Fibroblast of skin of left quadriceps (primary cell): ENCODE measurements around the gene PTBP3.
"Not testable (repeated sequence)": the region's sequence is repeated elsewhere in the genome, so short reads cannot be mapped to it uniquely, and the experiment has no call there.

ENCODE experiments used
- DNase-seq, 2 experiments: peaks; one replicate each; pipeline ENCODE4 v3.0.0-alpha.2; 2013; ENCODE audit warnings: low read depth in 2 of 2

The PTBP3 gene

DNA sequence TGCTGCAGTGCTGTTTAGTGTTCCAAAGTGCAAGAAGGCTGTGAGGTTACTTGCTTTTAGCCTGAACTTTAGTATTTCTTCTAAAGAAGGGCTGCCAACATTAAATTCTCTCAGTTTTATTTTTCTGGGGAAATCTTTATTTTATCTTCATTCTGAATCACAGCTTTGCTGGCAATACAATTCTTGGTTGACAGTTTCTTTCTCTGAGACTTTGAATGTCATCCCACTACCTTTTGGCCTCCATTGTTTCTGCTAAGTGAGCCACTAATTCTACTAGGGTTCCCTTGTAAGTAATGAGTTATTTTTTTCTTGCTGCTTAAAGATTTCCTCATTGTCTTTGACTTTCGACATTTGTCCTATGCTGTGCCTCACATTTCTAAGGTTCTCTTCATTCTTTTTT is 126.0 kb downstream of the PTBP3 start:
- DNase-seq = no peak

DNA sequence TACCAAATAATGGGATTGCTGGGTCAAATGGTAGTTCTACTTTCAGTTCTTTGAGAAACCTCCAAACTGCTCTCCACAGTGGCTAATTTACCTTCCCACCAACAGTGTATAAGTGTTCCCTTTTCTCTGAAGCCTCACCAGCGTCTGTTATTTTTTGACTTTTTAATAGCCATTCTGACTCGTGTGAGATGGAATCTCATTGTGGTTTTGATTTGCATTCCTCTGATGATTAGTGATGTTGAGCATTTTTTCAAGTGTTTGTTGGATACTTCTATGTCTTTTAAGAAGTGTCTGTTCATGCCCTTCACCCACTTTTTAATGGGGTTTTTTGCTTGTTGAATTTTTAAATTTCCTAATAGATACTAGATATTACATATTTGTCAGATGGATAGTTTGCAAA is 129.9 kb downstream of the PTBP3 start:
- peak; percentile 17 to 32 for DNase-seq

DNA sequence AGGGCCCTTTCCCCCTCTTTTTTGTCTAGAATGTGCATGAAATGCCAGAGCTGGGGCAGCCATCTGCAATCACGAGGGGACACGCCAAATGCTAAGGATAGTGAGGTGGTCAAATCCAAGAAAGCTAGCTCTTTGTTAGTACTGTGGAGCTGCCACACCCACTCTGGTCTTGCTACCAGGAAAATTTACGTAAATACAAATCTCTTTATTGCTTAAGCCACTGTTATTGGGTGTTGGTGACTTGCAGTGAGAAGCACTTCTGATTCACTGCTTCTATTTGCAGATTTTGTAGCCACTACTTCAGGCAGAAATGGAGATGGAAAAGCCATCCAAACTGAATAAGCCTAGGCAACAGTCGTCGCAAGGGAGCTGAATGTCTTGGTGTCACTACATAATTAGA is 132.7 kb downstream of the PTBP3 start:
- DNase-seq = no peak

DNA sequence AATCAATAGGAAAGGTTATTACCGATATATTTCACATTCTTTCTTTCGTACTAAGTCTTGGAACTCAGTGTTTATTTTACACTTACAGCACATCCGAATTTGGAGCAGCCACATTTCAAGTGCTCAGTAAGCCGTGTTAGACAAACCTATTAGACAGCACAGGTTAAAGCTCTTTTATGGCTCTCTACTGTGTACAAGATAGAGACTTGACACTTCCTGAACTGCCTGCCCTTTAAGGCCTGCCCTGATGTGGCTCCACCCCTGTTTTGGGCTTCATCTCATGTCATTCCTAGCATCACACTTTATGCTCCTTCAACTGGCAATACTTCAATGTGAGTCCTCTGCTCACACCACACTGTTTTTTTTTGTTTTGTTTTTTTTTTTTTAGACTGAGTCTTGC is 134.8 kb downstream of the PTBP3 start:
- no peak for DNase-seq

DNA sequence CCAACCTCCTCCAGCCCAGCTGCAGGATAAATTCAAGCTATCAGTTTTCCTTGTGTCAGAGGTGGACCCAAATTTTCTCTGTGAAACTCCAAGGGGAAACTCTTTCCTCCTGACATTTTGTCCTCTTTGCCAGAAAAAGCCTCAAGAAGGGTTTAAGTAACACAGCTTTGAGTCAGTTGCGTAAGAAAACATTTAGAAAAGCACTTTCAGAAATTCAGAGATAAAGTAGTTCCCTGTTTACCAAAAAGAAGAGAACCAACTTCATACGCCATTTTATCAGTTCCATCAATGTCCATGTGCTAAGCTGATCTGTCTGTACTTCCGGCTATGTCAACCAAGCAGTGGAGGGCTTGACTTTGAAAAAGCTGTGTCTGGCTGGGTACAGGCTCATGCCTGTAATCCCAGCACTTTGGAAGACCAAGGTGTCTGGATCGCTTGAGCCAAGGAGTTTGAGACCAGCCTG is 138.4 kb downstream of the PTBP3 start:
- no peak for DNase-seq

DNA sequence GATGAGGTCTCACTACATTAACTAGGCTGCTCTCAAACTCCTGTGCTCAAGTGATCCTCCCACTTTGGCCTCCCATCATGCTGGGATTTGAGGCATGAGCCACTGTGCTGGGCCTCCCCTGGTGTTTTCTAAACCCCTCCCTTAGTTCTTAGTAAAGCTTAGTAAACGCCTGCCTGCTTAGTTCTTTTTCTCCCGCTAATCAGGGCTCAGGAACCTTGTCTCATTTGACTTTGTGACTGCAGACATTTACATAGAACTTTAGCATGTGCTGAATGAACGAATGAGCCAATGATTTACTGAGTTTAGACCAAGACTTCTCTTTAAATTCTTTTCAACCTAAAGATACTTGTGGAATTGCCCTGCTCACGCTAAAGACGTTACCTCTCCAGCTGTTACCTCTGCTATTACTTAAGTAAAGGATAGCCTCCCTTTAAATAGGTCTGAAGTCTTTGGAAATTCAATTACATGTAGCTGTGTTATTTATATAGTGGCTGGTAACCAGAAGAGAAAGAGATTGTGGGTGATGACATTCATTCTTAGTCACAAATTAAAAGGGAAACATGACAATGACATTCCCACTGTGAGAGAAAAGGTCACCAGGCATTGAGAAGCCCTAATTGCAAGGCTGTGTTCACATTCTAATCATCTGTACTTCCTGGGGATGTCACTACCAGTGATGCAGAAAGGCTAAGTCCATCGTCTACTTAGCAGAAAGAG is 139.7 kb downstream of the PTBP3 start:
- no peak for DNase-seq

DNA sequence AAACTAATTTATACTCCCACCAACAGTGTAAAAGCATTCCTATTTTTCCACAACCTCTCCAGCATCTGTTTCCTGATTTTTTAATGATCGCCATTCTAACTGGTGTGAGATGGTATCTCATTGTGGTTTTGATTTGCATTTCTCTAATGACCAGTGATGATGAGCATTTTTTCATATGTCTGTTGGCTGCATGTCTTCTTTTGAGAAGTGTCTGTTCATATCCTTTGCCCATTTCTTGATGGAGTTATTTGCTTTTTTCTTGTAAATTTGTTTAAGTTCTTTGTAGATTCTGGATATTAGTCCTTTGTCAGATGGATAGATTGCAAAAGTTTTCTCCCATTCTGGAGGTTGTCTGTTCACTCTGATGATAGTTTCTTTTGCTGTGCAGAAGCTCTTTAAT is 143.1 kb downstream of the PTBP3 start:
- DNase-seq = not testable (repeated sequence)

DNA sequence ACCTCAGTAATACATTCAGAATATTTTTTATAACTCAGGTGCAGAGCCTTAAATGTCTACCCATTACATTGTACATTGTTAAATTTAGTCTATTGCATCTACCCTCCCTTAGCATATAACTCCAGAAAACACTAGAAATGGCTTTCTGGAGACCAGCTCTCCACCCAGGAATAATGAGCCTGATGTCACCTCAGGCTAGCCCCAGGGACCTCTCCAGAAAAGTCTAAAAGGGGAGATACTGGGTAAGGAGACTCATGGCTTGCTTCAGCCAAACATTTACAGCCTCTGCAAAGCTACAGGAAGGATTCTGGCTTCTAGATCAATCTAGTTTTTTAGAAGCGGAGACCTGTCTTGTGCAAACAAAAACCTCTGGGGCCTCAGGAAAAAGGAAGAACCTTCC is 144.5 kb downstream of the PTBP3 start:
- DNase-seq = no peak

DNA sequence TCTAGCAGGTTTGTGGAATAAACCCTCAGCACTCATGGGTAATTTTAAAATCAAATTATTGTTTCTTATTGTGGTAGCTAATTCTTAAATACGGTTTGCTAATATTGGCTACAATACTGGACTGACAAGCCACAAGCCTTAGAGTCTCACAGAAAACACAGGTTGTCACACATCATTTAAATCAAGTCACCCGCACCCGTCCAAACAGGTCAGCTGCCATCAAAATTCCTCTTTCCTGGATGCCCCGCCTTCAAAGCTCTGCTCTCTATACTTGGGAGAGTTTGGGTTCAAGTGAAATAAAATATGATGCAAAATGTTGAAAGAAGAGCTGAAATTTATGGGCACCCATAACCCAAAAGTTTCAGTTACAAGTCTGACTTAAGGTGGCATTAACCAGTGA is 146.0 kb downstream of the PTBP3 start:
- no peak for DNase-seq

DNA sequence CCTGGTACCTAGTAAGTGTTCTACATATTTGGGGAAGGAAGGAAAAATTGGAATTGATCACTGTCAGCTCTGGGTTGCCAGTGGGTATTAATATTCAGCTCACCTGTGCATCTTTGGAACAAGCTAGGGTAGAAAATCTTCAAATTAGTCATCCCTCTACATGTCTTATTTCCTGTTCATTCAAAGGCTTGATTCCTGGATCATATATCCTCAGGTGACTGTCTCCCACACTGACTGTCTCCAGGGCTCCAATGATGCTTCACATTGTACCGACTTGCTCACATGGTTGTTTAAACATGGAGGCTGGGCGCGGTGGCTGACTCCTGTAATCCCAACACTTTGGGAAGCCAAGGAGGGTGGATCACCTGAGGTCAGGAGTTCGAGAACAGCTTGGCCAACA is 146.7 kb downstream of the PTBP3 start:
- no peak for DNase-seq

DNA sequence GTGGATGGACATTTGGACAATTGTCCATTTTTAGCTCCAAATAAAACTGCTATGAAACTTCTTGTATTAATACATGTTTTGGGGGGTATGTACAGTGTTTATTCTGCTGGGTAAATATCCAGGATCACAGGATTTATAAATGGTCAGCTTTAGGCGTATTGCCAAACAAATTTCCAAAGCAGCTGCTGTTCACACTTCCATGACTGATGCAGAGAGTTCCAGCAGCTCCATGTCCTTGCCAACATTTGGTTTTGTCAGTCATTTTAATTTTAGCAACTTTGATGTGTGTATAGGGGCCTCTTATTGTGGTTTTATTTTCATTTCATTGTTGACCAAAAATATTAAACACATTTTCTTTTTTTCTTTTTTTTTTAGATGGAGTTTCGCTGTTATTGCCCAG is 148.5 kb downstream of the PTBP3 start:
- no peak for DNase-seq

DNA sequence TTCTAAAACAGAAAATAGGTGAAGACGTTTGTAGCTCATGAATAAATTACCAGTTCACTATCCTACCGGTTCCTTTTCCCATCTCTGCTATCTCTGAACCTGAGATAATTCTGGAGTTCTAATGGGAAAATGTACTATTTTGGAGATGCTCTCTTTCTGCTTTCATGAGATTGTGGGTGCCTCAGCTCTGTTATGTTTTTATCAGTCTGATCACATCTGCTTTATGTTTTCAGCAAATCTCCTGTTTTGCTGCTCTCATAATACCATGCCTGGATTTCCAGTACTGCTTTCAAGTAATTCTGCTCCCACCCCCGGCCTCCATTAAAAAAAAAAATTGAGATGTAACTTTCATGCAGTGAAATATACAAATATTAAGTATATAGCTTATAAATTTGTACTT is 149.2 kb downstream of the PTBP3 start:
- no peak for DNase-seq

DNA sequence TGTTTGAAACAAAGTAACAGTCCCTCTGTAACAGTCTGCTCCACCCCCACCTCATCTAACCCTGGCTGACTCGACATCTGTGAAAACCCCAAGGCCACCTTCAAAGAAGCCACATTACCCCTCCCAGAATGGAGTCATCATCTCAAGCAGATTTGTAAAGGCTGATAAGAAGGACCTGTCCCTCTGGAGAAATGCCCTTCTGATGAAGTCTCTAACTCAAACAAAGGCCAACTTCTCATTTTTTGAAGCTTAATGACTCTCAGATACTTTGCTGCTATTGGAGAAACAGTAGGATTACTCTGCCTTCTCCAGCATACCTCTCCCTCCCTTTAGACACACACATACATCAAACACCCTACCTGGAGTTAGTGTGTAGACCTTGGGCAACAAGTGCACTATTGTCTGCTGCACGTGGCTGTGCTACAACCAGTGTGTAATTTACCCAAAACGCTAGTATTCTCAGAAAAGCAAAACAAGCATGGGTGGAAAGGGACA is 153.0 kb downstream of the PTBP3 start:
- no peak for DNase-seq

DNA sequence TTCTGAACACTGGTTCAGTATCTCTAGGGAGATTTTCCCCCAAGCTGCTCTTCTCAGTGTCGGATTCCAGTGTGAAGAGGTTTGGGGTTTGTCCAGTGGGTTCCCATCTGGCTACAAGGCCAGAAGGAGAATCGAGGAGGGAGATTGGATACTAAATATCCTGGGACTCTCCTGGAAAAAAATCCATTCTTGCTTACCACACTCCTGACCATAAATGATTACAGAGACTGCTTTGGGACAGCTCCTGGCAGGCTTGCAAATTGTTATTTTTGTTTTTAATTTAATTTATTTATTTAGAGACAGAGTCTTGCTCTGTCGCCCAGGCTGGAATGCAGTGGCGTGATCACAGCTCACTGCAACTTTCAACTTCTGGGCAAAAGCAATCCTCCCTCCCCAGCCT is 153.6 kb downstream of the PTBP3 start:
- DNase-seq = no peak

DNA sequence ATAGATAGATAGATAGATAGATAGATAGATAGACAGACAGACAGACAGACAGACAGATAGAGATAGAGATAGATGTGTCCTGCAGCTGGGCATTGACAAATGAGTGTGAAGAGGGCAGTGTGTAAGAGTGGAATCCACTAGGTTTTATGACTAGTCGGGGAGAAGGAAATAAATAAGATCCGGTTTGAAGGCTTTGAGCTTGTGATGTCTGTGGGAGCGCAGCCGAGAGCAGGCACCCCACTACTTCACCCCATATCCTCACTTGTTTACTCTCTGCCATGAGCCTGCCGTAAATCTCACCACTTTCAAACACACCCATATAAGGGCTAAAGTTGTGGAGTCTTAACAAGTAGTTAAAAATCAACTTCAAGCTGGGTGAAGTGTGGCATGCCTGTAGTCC is 156.9 kb downstream of the PTBP3 start:
- DNase-seq = no peak

DNA sequence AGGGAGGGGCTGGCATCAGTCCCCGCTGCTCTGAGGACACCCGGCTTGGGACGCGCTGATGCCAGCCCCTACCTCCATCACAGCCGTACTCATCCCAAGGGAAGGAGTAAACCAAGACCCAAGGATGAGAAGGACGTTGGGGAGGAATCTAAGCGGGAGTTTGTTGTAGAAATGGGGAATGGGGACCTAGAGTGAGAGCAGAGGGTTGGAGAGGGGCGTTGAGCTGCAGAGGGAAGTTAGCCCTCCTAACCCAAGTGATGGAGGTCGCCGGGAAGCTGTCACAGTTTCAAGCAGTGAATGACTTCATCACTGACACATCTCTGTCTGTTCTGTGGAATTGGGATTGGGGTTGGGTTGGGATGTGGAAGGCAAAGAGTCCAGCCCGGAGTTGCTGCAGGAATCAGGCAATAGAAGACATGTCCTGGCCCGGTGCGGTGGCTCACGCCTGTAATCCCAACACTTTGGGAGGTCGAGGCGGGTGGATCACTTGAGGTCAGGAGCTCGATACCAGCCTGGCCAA is 157.6 kb downstream of the PTBP3 start:
- DNase-seq = no peak

DNA sequence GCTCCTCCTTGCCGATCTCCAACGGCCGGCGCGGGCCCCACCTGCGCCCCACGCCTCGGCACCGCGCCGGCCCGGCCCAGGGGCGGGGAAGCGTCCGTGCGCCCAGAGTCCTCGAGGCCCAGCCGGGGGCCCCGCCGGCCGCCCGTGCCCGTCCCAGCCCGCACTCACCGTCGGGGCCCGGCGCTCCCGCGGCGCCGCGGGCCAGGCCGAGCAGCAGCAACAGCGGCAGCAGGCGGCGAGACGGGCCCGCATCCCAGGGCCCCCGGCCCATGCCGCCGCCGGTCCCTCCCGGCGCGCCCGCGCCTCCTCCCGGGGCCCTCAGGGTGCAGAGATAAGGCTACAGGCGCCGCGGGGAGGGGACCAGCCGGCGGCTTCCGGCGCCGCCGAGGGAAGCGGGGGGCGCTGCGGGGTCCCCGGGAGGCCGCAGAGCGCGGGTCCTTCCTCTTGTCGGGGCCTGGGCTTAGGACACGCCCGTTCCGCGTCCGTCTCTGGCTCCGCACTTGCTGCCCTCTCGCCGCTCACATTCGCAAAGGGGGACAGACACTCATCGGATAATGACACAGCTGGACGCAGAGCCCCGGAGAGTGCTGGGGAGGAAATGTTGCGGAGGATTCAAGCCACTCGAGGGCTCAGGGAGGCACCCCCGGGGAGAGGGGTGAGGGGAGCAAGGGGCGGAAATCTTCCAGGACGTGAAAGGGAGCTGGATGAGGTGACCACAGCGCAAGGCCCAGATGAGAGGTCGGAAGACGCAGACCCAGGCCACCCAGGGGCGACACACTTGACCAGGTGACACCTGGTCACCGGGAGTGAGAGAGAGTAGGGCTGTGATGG is 158.2 kb downstream of the PTBP3 start, which contains the start of gene SUSD1:
Gene SUSD1 (minus strand): TSS at position 333 of the 831 bp plus-strand sequence. CDS start 62 bp downstream, at position 271.
- no peak for DNase-seq

DNA sequence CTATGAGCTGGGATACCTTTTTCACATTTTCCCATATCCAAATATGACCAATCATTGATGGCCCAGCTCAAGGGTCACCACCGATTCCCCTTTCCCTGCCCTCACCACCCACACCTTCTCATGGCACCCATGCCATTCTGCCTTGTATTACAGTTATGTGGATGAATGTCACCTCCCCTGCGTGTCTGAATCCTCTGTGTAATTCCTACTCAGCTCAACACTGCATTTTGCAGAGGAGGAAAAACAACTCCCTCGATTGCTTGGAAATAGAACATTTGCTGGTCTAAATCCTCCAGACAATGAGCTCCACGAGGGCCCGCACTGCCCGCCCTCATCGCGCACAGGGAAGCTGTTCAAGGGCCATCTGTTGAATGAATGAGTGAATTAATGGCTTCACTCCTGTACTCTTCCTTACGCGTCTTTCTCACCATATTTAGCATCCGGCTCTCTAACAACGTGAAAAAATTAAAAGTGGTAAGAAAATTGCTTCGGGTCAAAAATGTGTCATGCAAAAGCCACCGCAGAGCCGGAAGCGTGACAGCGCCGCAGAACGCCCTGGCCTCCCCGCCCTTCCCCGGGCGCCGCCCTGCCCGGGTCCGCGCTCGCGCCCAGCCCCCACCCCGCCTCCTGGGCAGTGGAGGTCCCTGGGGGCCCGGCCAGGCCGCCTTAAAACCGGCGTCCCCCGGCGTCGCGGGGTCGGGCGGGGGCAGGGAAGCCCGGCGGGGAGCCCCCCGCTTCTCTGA is 159.0 kb downstream of the PTBP3 start:
- DNase-seq = no peak

DNA sequence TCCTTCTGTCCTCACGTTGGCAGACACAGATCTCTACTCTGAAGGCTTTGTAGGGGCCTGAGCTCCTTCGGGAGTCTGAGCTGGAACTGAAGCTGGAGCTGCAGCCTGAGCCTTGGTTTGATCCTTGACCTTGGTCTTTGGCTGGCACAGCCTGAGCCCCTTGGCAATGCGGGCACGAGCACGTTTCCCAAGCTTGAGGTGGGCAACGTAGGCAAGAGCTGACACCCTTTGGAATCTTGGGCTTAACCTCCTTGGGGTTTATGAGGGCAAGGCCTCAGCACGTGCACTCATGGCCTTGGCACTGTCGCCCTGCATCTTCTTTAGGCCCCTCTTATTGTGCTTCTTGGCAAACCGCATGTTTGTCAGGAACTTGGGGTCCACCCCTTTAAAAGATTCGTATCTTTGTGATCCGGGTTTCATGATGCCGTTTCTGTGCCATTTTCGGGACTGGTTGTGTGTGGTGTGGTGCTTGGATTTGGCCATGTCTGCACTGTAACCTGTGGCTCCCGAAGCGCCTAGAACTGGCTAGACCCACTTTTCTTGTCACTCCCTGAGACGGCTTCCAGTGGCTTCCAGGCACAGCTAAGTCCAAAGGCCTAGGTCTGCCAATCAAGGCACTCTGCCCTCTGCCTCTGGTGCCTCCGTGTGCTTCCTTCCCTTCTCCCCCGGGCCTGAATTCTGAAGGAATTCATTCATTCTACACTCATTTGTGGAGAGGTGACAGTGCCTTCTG is 159.8 kb downstream of the PTBP3 start:
- DNase-seq = no peak

DNA sequence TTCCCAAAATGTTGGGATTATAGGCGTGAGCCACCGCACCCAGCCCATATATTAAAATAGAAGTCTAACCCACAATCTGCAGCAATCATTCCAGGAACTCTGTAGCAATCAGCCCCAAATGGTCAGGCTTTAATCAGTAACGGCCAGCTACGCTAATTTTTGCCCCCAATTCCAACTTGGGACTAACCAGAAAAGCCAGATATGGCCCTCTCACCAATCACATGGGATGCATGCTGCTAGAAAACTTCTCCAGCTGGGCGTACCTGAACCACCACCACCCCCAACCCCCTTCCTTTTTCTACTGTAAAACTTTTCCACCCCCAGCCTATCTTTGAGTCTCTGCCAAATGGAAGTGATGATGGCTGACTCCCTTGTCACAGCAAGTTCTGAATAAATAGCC is 162.5 kb downstream of the PTBP3 start:
- DNase-seq = no peak

DNA sequence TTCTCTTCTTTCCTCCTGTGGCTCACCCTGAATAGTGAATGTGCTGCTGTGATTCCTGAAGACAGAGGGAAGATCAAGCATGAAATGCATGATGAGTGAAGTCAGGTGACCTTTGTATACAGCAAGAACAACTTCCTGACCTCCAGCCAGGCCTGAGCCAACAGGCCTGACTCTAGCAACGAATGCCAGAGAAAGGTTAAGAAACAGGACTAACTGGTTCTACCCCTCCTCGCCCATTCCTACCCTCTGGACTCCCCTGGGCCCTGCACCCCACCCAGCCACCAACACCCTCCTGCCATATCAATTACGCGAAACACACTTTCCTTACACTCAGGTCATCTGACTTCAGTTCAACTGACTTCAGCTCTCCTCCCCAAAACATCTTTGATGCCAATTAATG is 163.2 kb downstream of the PTBP3 start:
- DNase-seq = no peak
